HG03045 (cell line): ENCODE measurements around the gene CNGB1.
"Not testable (repeated sequence)": the region's sequence is repeated elsewhere in the genome, so short reads cannot be mapped to it uniquely, and the experiment has no call there.

Source experiments
- ATAC-seq: cut with Tn5 transposase; IDR thresholded peaks from one replicate; pipeline ENCODE4 v1.9.1; 2021; ENCODE audit warnings: mild to moderate bottlenecking, moderate library complexity; ENCODE audit not compliant: unreplicated experiment

Gene CNGB1

GRCh38 chr16:57956270-57956808, 14.6 kb downstream of the CNGB1 start:
- ATAC-seq, result no peak

- no peak for ATAC-seq
Observed at GRCh38 chr16:57955572-57956188, 15.2 kb downstream of the CNGB1 start.

DNA sequence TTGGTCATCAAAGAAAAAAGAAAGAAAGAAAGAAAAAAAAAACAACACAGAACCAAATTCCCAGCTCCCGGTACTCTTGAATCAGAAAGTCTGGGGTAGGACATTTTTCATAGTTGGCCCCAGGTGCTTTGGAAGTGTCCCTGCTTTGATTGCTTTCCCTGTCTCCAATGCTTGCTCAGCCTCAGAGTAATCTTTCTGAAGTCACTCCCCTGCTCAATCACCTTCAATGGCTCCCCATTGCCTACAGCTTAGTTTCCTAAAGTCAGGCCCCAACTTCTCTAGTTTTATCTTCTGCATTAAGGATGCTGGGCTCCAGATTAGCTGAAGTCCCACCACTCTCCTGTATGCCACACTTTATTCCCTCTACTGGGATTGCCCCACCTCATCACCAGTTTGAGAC, 17.1 kb downstream of the CNGB1 start:
- ATAC-seq, result no peak

DNA sequence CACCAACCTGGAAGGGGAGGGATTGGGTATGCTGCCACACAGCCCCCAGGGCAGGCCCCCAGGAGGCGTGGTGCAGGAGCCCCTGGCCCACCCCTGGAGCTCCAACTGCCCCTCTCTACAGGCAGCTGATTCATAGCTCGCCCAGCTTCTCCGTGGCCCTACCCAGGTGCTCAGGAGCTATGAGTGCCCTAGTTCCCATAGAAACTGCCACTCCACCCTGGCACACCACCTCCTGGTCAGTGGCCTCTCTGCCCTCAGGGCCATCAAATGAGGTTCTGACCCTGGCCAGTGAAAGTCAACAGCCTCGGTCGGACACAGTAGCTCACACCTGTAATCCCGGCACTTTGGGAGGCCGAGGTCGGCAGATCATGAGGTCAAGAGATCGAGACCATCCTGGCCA, 18.0 kb downstream of the CNGB1 start:
- ATAC-seq, result no peak

GRCh38 chr16:57951204-57951960, 19.5 kb downstream of the CNGB1 start:
- ATAC-seq, result no peak

GRCh38 chr16:57950382-57950781, 20.5 kb downstream of the CNGB1 start:
- ATAC-seq, result no peak

DNA sequence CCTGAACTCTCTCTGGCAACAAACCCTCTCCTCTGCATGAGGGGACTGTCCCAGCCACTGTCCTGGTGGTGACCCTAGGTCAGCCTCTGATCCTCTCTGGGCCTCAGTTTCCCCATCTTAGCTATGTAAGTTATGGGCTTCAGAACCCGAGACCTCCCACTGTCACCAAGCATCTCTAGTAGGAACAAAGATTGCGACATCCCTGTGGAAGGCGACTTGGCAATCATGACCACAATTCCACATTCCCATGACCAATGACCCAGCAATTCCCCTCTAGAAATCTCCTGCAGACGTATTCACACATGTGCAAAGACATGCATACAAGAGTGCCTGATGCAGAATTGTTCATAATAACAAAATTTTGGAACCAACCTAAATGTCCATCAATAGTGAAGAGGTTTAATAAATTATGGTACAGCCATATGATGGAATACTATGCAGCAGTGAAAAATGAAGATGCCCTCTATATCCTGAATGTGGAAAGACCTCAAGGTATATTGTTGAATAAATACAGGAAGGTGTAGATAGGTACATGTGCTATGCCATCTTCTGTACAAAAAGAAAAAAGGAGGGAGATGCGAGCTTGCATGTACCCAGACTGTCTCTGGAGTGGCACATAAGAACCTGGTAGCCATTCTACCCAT, 21.2 kb downstream of the CNGB1 start:
- no peak for ATAC-seq

DNA sequence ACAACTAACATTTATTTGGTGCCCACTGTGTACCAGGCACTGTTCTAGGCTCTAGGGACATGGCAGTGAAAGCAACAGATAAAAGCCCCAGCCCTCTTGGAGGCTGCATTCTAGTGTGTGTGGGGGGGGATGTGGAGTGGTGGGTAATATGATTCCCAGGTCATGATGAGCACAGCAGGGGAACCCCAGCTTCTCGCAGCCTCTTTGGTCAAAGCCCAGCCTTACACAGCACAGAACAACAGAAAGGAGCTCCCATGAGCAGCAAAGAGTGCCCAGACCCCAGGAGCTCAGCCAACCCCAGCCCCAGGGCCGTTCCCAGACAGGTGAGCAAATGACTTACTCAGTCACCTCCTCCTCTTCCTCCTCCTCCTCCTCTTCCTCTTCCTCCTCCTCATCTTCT, 21.9 kb downstream of the CNGB1 start:
- no peak for ATAC-seq

DNA sequence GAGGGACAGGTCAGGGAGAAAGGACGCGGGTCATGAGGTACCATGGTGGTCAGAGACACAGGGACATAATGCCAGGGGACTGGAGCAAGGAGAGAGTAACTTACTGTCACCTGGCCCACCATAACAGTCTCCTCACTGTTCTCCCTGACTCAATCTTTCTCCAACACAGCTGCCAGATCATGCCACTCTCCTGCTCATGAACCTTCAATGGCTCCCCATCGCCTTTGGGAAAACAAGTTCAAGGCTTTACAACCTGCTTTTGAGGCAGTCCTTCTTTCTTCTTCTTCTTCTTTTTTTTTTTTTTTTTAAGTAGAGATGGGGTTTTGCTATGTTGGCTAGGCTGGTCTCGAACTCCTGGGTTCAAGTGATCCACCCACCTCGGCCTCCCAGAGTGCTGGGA, 22.9 kb downstream of the CNGB1 start:
- no peak for ATAC-seq

- no peak for ATAC-seq
Observed at GRCh38 chr16:57947261-57947660, 23.7 kb downstream of the CNGB1 start.

DNA sequence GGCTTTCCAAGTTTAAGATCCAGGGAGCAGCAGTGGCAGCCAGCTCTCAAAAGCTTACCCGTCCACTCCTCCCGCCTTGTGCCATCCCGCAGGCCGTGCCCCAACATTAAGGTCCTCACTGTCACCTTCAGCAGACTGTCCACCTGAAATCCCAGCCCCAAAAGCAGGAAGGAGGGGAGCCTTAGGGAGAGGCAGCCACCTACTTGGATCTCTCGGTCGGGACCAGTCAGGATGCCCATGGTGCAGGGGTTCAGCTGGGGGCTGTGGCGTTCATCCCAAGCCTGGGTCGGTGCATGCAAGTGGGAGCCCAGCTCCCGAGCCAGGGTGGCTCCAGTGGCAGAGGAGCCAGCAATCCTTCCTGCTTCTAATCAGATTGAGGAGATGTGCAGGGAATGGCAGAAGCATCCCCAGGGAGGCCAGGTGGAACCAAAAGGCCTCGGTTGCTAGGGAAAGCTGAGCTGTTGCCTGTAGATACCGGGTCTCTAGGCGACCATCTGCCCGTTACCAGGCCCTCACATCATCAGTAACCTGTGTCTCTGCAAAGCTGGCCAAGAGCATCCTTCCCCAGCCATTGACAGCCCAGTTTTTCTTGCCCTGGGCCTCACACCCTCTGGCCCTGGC, 24.6 kb downstream of the CNGB1 start:
- no peak for ATAC-seq

DNA sequence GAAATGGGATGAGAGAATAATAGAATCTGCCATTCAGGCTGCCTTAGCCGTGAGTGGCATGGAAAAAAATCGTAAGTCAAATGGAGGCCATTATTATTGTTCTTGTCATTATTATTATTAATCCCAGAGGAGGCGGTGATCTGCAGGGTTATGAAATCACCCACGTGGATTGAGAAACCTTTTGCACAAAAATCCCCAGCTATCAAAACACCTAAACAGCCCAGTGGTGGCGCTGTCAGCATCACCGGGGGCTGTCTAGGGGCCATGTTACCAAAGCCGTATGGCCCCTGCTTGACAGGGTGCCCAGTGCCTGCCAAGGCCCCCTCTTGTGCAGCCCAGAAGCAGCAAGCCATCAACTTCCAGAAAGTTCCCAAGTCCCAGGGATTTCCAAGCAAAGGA, 25.2 kb downstream of the CNGB1 start:
- no peak for ATAC-seq

DNA sequence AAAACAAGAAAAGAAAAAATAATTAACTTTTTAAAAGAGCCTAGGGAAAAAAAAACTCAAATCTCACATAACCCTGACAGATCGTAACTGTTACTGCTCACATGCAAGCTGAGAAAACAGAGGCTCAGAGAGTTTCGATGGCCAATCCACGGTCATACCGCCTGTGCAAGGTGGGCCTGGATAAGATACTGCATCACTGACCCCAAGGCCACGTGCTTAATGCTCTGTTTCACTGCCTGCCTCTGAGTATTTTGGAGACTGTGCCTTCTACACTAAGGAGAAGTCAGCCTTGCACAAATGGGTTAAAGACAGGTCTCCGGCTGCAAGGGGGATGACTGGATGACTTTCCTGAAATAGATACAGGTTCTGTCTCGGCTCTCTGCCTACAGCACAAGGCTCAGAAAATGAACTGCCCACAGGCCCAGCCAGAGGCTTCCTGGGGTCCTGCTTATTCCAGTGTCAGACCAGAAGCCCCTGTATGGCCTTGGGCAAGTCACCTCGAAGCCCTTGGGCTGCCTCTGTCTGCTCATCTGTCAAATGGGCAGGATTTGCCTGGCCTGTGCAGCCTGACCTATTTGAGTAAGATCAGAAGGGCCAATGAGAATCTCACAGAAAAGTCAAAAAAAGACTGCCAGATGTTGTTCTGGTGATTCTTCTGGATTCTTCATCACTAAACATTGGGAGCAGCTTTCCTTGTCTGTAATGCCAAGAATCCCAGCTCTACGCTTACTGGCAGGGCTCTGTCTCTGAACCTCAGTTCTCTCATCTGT, 25.8 kb downstream of the CNGB1 start:
- ATAC-seq, result no peak

DNA sequence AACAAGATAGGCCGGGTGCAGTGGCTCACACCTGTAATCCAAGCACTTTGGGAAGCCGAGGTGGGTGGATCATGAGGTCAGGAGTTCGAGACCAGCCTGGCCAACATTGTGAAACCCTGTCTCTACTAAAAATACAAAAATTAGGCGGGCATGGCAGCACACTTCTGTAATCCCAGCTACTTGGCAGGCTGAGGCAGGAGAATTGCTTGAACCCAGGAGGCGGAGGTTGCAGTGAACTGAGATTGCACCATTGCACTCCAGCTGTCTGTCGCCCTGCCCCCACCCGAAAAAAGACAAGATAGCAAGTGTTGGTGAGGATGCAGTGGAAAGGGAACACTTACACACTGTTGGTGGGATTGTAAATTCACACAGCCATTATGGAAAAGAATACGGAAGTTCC, 27.5 kb downstream of the CNGB1 start:
- ATAC-seq, result not testable (repeated sequence)

GRCh38 chr16:57941901-57942300, 29.0 kb downstream of the CNGB1 start:
- ATAC-seq, result not testable (repeated sequence)

- no peak for ATAC-seq
Observed at GRCh38 chr16:57941016-57941664, 29.8 kb downstream of the CNGB1 start.

DNA sequence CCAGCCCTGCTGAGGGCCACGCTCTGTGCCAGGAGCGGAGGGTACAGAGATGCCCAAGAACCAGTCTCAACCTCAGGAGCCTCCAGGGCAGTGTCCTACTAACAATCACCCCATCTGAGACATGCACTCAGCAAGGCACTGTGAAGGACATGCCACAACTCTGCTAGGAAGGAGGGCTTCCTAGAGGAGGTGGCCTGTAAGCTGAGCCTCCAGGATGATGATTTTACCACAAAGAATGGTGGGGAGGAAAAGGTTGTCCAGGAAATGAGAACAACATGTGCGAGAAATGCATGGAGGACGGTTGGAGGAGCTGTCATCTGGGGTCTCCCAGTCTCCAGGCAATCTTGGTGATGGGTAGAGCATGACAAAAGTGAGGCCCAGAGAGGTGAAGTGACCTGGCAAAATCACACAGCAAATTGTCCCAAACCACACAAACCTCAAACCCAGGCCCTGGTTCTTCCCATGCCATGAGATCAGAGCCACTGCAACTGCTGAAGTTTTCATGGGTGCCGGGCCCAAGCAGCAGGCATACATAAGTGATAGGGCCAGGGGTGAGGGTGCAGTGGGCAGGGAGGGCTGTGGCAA, 30.5 kb downstream of the CNGB1 start:
- ATAC-seq, result no peak

DNA sequence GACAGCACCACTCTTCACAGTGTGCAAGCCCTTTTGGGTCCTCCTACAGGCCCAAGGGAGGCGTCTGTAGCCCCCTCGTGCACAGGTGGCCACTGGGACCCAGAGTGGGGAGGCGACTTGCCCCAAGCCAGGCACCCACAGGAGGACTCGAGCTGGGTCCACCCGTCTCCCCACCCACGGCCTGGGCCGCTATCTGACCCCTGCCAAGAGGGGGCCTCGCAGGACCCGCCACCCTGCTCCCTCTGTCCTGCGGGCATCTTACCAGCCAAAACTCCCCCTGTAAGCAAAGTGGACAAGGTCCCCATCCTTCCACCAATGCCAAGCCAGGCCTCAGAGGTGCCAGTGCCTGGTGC, 31.1 kb downstream of the CNGB1 start:
- ATAC-seq, result no peak

DNA sequence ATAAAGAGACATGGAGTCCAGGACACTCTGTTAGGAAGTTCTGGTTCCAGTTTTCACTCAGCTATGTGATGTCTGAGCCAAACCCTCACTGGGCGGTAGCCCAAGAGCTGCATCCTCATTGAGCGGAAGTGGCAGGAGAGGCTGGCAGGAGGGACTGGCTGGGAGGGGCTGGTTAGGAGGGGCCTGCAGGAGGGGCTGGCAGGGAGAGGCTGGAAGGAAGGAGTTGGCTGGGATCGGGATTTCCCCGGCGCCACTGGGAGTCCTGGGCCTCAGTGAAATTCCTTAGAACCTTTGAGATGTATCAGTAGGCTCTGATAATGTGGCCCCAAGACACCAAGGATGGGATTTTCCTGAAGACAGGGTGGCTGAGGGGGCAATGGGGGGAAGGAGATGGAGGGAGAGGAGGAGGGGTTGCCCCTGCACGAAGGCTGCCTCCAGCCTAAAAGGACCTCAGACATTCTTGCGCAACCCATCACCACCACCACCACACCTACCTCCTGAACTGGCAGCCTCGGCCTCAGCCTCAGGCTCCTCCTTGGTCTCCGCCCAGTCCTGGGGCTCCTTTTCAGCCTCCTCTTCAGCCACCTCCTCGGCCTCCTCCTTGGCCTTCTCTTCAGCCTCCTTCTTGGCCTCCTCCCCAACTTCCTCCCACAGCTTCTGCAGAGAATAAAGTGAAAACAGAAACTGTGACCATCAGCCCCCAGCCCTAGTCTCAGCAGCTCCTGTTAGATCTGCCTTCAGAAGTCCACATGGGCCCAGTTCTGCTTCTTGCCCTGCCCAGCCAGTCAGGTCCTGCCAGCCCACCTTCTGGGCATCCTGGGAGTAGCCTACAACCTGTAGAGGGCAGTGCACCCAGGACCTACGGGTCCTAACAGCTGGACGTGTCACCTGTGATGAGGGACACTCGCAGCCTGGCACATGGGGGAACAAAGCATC, 31.7 kb downstream of the CNGB1 start:
- no peak for ATAC-seq
